DOHH2 (cell line): ENCODE data around the gene CHRM1.

Experiments
- CTCF ChIP-seq: fragments of 200-600 bp; sonication (generic); IDR thresholded peaks from one replicate; pipeline ENCODE4 v1.5.1; 2014; ENCODE audit warnings: antibody characterized with exemption, mild to moderate bottlenecking, low read depth, low read length; ENCODE audit not compliant: poor library complexity, severe bottlenecking
- EZH2phosphoT487 ChIP-seq: fragments of 200-600 bp; sonication (generic); IDR thresholded peaks from 2 replicates; pipeline ENCODE4 v1.6.1; 2017; ENCODE audit warnings: borderline replicate concordance, mild to moderate bottlenecking, antibody characterized with exemption, low read length, moderate library complexity, mixed read lengths

DNA sequence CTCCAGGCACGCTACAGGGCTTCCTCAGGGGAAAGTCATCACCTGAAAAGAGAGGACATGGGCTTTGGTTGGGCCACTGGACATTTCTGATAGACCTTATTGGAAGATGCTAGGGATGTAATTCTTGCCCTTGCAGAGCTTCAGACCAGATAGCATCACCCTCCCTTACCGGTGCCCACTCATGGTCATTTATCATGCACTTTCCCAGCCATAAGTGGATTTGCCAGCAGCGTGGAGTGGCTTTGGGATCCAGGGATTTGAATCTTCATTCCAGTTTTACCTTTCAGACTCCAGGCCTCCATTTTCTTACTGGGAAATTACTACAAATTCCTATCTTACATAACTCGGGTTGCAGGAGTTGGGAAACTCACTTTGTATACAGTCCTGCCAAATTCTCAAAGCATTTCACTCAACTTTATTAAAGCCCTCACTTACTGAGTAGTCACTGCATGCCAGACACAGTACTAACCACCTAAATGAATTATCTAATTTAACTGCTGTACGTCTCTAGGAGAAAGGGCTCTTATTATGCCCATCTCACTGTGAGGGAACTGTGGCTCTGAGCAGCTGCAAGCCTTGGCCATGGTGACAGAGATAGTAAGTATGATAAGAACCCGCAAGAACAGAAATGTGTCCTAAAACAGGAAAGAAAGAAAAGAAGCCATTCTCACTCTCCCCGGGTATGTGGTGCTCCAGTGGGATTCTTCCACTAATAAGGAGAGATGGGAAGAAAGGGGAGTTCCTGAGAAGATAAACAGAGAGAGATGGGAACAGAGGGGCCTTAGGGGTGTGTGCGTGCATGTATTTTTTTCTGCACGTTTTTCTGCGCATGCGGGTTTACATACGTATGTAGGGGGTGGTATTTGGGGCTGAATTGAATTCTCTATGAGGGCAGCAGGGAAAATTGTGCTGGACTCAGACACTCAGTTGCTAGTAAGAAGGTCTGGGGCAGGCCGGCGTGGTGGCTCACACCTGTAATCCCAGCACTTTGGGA is 9.7 kb downstream of the CHRM1 start:
- TF ChIP-seq CTCF (no peak), EZH2phosphoT487 (no peak)
